Heart left ventricle (tissue), 16 donors: ENCODE measurements around the gene WASF1. TPM values are rescaled to one million over a fixed set of nuclear protein-coding genes. Genes with fewer than 3 reads are reported as not detected.

Source experiments
- ATAC-seq, 4 donors: fragments of 200-7000 bp; cut with Tn5 transposase; one replicate each; pipeline ENCODE4 v1.9.1; 2020 to 2022; ENCODE audit warnings: moderate library complexity in 4 of 4, mild to moderate bottlenecking in 3 of 4, moderate number of reproducible peaks in 1 of 4
- DNase-seq, 5 donors: peaks; one replicate each; pipeline ENCODE4 v3.0.0-alpha.2; 2020
- H3K27ac ChIP-seq, 12 donors: fragments of 200-600 bp; sonication (generic) in 4 of 12; one replicate each; pipeline versions ENCODE4 v1.5.0 to v1.8.0; 2016 to 2022; ENCODE audit warnings: mild to moderate bottlenecking in 2 of 12
- H3K27me3 ChIP-seq, 9 donors: fragments of 200-600 bp; sonication (generic) in 2 of 9; one replicate each; pipeline versions ENCODE4 v1.5.1 to v1.8.0; 2016 to 2022; ENCODE audit warnings: mild to moderate bottlenecking in 3 of 9
- H3K36me3 ChIP-seq, 9 donors: fragments of 200-600 bp; sonication (generic) in 2 of 9; one replicate each; pipeline versions ENCODE4 v1.5.0 to v1.8.0; 2018 to 2022; ENCODE audit warnings: mild to moderate bottlenecking in 2 of 9
- H3K4me1 ChIP-seq, 12 donors: fragments of 200-600 bp; sonication (generic) in 4 of 12; one replicate each; pipeline versions ENCODE4 v1.5.0 to v1.8.0; 2016 to 2022; ENCODE audit warnings: mild to moderate bottlenecking in 3 of 12
- H3K4me3 ChIP-seq, 12 donors: fragments of 200-600 bp; sonication (generic) in 4 of 12; one replicate each; pipeline versions ENCODE4 v1.5.0 to v1.8.0; 2017 to 2022; ENCODE audit warnings: mild to moderate bottlenecking in 9 of 12, moderate library complexity in 4 of 12
- H3K9me3 ChIP-seq, 12 donors: fragments of 200-600 bp; sonication (generic) in 4 of 12; one replicate each; pipeline versions ENCODE4 v1.5.0 to v1.8.0; 2016 to 2022; ENCODE audit warnings: mild to moderate bottlenecking in 1 of 12
- CTCF ChIP-seq, 12 donors: fragments of 200-600 bp; sonication (generic) in 4 of 12; IDR thresholded peaks; one replicate each; pipeline versions ENCODE4 v1.5.0 to v1.8.0; 2018 to 2022; ENCODE audit warnings: antibody characterized with exemption in 12 of 12, mild to moderate bottlenecking in 5 of 12
- POLR2A ChIP-seq, 2 donors: fragments of 450-650 bp; IDR thresholded peaks; one replicate each; pipeline ENCODE4 v1.6.1; 2017; ENCODE audit warnings: antibody characterized with exemption in 2 of 2, mild to moderate bottlenecking in 2 of 2, moderate library complexity in 2 of 2
- WGBS, 4 donors: extraction: QIAGEN DNeasy Blood & Tissue Kit in 2 of 4; methylation state at CpG; one replicate each; pipeline versions ENCODE4 v1.1.5 to v1.1.7; 2013 to 2018; 5-methylcytosine and 5-hydroxymethylcytosine counted together
- intact Hi-C, 10 donors: fragments of 100-400 bp; cut with DNase I; formaldehyde crosslinking; loops; one replicate each; pipeline versions ENCODE4 v1.11.1 to v1.14.2; 2022
- polyA plus RNA-seq, 2 donors: library from polyadenylated mRNA; stranded (reverse); fragments of 200-250 nt; gene quantifications; one replicate each; pipeline ENCODE4 v1.2.3, GENCODE V29; 2013
- total RNA-seq, 9 donors: library from RNA; depleted of rRNA in 2 of 9; stranded (reverse); fragments of >200 nt in 2 of 9; fragmentation: NEBNext Ultra II Directional in 3 of 9; extraction: Animal tissue kit (Norgen Biotek cat#: 25700) in 3 of 9; gene quantifications; one replicate each; pipeline versions ENCODE4 v1.1.0 to v1.2.4, GENCODE V29; 2016 to 2023
- donor health status: ischemic (EF 13 %, LVEDD 7.1; RV severe dilation, severe dysfunction).
- donor health status: healthy with polysubstance abuse.
- donor health status: DM: no; HTN: yes; CAD: no.
- donor health status: DM: no; HTN: no; CAD: no.
- donor health status: ischemic (EF 25% LVEDD 6.9; RV normal size, moderate dysfunction).
- donor health status: ischemic (EF 25% LVEDD 5.7; RV mildly dilated, moderate dysfunction).
- donor health status: healthy.
- donor health status: DM: yes; HTN: yes; CAD: no.
- donor health status: ischemic (EF 35%, LVEDD 5.7; RV mildly dilated, moderate dysfunction).
- donor health status: nonischemic (EF 11% LVEDD 7.7; RV severe dilation, severe dysfunction).
- donor health status: DM: yes; HTN: yes; CAD: no.
- donor health status: PGD.
- donor health status: ischemic (EF 29% LVEDD 5.4; RV normal size, mild dysfunction).
- donor health status: nonischemic (EF 23%, LVEDD 6.1; RV moderate dilation, normal function).

The WASF1 gene
- total and polyA plus RNA-seq, 11 donors: 0.54 to 4.2 (median 1.3) TPM

- Histone ChIP-seq H3K36me3 (no peaks in the 10 kb centered on the region), H3K27me3 (no peaks in the 10 kb centered on the region), H3K4me3 (peak overlapping the region; percentile 60 to 97 (median 82)), H3K4me1 (peaks cover 5 to 37% (median 30%) of the 10 kb centered on the region in 12 donors), H3K9me3 (no peaks in the 10 kb centered on the region), H3K27ac (peak overlapping the region in 9 of 12 donors; percentile 36 to 92 (median 66))
- DNase-seq (peak; percentile 25 to 64 (median 34)), ATAC-seq (peak in 3 of 4 donors; percentile 27 to 44 (median 40))
- TF ChIP-seq POLR2A (IDR thresholded peaks at IDR 0.05) (no peak), CTCF (IDR thresholded peaks at IDR 0.05) (peak; percentile 33 to 78 (median 58))
- intact Hi-C loops: loop anchor here (2.0 to 5.0 kb wide), 2 partner anchors 212 to 213 kb away; no protein-coding TSS in a partner anchor
- 0 to 1% (median 1%) methylated on average over 25 to 66 of the region's 66 CpGs for WGBS, 4 donors
Observed at GRCh38 chr6:110178626-110179405, 654 bp downstream of the WASF1 start.

GRCh38 chr6:110173506-110174132 is 5.9 kb downstream of the WASF1 start:
- Histone ChIP-seq H3K4me1 (peaks cover 0 to 6% (median 2%) of the 10 kb centered on the region in 12 donors), H3K36me3 (no peaks in the 10 kb centered on the region), H3K9me3 (no peaks in the 10 kb centered on the region), H3K4me3 (no peak overlapping the region), H3K27ac (no peak overlapping the region), H3K27me3 (no peaks in the 10 kb centered on the region)
- DNase-seq (no peak), ATAC-seq (no peak)
- TF ChIP-seq POLR2A (IDR thresholded peaks at IDR 0.05): no peak
- no peak for TF ChIP-seq CTCF (IDR thresholded peaks at IDR 0.05)
- 84 to 94% (median 92%) methylated on average over 4 of the region's 4 CpGs for WGBS, 4 donors
- intact Hi-C loops: loop anchor here in 1 of 10 donors (5.0 kb wide), 1 partner anchor 209 kb away; no protein-coding TSS in a partner anchor

- Histone ChIP-seq H3K27ac (no peak overlapping the region), H3K9me3 (no peaks in the 10 kb centered on the region), H3K4me3 (no peak overlapping the region), H3K4me1 (no peaks in the 10 kb centered on the region), H3K36me3 (no peaks in the 10 kb centered on the region), H3K27me3 (no peaks in the 10 kb centered on the region)
- intact Hi-C loops: loop anchor here in 1 of 10 donors (5.0 kb wide), 1 partner anchor 212 kb away; no protein-coding TSS in a partner anchor
- WGBS, 4 donors: 85 to 92% (median 90%) methylated on average over 2 of the region's 2 CpGs
- TF ChIP-seq POLR2A (IDR thresholded peaks at IDR 0.05): no peak
- TF ChIP-seq CTCF (IDR thresholded peaks at IDR 0.05): no peak
- DNase-seq: no peak
- ATAC-seq: no peak
Observed at GRCh38 chr6:110170081-110170480, 9.4 kb downstream of the WASF1 start.

- no peaks in the 10 kb centered on the region for H3K4me1 ChIP-seq
- DNase-seq (no peak), ATAC-seq (no peak)
- WGBS, 4 donors: 90 to 99% (median 95%) methylated on average over 1 of the region's 1 CpG
- no peaks in the 10 kb centered on the region for H3K9me3 ChIP-seq
- TF ChIP-seq CTCF (IDR thresholded peaks at IDR 0.05) (no peak), POLR2A (IDR thresholded peaks at IDR 0.05) (no peak)
- no peak overlapping the region for H3K4me3 ChIP-seq
- no peak overlapping the region for H3K27ac ChIP-seq
- H3K27me3 ChIP-seq: no peaks in the 10 kb centered on the region
- intact Hi-C loops: no loop called here
- H3K36me3 ChIP-seq: no peaks in the 10 kb centered on the region
Observed at GRCh38 chr6:110158479-110158878, 21.0 kb downstream of the WASF1 start.
